GM19324 (cell line): ENCODE measurements around the gene ANKK1.

Source experiments
- ATAC-seq: cut with Tn5 transposase; IDR thresholded peaks from one replicate; pipeline ENCODE4 v1.9.1; 2021; ENCODE audit warnings: mild to moderate bottlenecking, moderate library complexity; ENCODE audit not compliant: unreplicated experiment, low FRiP score

The ANKK1 gene

DNA sequence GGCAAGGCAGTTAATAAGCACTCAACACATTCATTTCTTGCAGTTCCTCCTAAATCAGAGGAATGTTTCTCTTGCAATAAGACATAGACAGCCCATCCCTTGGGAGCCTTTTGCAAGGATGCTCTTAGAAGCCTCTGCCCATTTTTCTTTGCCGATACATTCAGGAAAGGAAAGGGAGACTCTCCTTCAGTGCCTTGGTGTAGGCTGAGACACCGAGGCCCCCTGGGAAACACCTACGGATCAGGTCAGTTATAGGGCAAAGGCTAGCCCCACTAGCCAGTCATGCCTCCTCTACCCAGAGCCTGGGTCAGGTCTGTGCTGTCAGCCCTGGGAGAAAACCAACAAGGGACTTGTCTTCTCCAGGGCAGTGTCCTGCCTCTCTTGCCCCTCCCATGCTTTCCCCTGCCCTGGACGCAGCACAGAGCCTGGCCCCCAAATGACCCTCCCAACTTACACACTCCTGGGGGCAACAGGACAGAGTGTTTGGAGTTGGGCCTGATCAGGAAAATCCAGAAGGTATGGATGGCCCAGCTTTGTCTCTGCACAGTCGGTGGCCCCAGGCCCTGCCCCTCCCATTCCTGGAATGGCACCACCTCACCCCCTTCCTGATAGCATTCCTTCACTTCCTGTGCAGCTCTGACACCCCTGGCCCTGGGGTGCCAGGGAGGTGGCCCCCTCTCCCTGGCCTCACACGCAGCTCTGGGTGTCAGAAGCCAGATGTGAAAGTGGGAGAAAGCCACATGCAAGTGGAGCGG, 18.3 kb downstream of the ANKK1 start:
- ATAC-seq = no peak

DNA sequence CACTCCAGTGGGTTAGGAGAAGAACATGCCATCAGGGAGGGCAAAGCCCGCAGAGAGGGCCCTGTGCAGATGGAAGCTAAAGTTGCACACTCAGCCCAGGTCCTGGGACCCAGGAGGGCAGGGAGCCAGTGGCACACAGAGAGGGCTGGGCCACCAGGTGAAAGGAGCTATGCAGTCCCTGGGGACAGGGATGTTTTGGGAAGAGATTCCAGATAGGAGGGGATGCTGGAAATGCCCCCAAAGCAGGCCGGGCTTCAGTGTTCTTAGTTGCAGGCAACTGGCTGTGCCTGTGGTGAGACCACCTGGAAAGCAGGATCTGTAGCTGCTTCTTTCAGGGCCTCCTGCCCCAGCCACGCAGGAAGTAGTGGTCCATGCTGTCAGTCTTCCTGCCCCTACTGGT, 19.6 kb downstream of the ANKK1 start:
- ATAC-seq = no peak

DNA sequence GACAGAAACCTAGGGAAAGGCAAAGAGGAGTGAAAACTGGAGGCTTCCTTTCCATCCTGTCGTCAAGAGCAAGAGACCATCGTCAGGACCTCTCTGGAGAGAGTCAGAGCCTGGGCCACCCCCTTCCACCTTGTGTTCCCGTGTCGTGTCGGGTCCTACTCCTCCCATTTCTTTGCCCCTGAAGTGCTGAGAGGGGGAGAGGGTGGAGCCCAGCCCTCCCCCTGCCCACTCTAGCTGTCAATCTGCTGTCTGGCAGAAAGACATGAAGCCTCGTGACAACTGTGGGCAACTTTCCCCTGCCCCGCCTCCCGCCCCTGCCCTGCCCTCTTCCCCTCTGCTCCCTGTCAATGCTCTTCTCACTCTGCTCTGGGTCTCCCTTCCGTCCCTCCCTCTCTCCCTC, 20.6 kb downstream of the ANKK1 start:
- ATAC-seq = no peak

DNA sequence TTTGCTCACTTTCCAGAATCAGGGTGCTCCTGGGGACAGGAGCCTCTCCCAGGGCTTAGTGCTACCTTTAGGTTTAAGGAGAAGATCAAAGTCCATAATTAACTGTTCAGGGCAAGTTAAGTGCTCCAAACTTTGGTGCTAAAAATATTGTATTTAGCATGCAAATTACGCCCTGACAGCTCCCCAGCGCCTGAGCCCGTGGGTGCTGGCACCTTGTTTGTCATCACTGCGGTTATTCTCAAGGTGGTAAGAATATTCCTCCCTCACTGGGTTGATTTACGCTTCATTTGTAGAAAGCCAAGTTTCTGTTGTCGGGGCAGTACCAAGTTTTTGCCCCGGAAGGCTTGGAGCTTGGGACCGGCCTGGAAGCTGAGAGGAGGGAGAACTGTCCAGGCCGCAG, 21.3 kb downstream of the ANKK1 start:
- no peak for ATAC-seq

DNA sequence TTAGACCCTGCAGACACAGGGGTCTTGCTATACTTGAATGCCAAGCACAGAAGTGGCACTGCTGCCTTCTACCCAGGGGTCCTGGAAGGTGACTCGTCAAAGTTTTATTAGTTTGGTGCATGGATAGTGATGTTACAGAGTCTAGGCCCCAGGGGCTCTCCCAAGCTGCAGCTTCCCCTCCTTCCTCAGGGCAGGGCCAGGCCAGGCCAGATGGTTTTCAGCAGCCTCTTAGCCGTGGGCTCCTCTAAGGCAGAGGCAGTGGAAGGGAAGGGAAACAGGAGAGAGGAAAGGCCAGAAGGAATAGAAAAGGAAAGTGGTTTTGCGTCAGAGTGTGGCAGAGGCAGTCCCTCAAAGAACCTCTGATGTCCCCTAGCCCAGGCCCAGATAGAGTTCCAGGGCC, 21.9 kb downstream of the ANKK1 start:
- ATAC-seq = no peak

DNA sequence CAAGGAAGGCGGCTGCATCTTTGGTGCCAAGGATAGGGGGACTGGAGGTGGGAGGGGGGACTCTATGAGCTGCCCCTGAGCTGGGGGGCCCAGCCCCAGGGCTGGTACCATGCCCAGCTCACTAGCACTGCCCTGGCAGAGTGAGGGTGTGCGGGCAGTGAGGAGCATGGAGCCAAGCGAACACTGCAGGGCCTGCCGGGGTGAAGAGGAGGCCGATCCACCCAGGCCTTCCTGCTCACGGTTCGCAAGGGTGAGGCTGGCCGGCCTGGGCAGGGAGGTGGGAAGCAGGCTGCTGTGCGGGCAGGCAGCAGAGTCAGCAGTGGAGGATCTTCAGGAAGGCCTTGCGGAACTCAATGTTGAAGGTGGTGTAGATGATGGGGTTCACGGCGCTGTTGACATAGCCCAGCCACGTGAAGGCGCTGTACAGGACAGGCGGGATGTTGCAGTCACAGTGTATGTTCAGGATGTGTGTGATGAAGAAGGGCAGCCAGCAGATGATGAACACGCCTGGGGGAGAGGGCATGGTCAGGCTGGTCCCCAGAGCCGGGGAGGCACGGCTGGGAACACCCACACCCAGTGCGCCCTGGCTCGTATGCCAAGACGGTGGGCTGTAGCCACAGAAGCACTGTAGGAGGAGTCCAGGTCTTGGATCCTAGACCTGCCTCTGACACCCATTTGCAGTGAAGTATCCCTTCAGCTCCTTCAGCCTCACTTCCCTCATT, 23.0 kb downstream of the ANKK1 start:
- no peak for ATAC-seq

DNA sequence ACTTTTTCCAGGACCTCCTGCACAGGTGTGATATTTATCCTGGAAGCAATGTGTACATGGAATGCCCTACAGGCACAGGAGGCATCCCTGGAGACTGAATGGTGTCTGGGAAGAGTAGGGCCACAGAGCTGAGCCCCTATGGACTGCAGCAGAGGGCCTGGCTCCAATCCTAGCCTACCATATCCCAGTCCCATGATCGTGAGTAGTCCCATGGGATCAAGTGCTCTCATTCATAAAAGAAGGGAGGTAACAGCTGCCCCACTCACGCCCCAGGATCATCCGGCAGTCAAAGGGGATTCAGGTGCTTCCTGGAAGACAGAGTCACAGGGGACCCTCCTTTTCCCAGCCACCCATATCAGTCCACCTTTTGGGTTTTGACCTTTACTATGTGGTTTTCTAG, 24.0 kb downstream of the ANKK1 start:
- ATAC-seq = no peak

DNA sequence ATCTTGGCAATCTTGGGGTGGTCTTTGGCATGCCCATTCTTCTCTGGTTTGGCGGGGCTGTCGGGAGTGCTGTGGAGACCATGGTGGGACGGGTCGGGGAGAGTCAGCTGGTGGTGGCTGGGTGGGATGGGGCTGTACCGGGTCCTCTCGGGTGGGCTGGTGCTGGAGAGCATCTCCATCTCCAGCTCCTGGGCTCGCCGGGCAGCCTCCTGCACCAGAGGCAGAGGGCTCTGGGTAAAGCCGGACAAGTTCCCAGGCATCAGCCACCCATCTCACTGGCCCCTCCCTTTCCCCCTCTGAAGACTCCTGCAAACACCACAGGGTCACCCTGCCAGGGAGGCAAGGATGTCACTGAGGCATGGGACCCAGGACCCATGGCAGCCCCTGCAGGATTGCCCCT, 25.1 kb downstream of the ANKK1 start:
- no peak for ATAC-seq

DNA sequence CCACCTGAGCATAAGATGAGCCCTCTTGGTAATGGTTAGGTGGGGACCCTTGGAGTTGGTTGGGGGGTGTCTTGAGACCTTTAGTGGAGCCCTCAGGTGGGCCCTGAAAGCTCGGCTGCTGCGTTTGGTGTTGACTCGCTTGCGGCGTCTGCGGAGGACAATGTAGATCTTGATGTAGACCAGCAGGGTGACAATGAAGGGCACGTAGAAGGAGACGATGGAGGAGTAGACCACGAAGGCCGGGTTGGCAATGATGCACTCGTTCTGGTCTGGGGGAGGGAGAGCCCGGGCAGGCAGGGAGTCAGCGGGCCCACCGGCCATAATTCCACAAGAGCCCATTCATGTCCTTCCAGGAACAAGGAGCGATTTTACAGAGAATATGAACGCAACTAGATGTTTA, 27.8 kb downstream of the ANKK1 start:
- no peak for ATAC-seq

DNA sequence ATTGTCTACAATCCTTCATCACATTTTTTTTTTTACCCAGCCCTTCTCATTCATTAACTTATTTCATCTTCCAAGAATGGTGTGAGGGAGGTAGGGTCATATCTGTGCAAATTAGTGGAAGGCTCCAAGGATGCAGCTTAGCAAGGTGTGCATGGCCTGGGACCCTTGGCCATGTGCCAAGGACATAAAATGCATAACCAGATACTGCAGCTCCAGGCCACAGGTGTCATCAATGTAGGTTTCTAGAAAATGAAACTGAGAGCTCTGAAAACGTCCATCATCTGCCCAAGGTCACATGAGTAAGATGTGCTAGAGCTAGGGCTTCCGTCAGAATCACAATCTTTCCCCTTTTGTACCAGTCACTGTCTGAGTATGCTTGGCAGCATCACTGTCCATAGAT, 29.8 kb downstream of the ANKK1 start:
- peak; percentile 56 for ATAC-seq

DNA sequence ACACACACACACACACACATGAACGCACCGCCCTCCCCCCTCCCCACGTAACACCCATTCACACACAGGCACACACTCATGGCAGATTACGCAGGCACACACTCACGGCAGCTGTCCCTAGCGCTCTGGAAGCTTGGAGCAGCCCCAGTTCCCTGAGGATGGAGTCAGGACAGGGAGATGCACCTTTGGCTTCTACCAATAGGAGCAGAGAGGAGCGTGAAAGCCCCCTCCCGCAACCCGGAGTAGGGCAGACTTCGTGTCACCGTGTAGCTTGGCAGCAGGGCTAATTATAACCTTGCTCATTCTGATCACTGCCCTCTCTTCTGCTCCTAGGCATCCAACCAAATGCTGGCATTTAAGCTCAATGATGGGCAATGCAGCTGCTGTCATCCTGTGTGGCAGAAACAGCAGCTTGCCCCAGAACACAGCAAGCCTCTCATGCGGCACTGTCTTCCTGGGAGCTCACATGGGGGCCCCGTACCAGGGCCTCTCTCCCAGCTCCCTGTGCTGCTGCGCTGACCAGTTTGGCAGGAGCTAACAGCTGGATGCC, 31.9 kb downstream of the ANKK1 start:
- ATAC-seq = no peak

DNA sequence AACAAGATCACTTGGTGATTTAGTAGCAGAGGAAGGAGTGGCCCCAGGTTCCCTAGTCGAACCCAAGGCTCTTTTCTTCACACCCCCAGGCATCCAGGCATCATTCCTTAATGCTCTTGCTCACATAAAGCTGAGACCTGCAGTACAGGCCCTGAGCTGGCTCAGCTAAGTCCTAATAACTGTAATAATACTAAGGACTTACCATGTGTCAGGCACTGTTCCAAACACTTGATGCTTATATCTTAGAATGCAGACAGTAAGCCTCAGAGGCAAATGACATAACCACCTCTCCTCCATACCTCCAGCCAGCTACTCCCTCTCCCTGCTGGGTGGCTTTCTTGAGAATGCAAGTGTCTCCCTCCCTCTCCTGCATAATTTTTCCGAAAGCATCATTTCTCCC, 33.2 kb downstream of the ANKK1 start:
- no peak for ATAC-seq

DNA sequence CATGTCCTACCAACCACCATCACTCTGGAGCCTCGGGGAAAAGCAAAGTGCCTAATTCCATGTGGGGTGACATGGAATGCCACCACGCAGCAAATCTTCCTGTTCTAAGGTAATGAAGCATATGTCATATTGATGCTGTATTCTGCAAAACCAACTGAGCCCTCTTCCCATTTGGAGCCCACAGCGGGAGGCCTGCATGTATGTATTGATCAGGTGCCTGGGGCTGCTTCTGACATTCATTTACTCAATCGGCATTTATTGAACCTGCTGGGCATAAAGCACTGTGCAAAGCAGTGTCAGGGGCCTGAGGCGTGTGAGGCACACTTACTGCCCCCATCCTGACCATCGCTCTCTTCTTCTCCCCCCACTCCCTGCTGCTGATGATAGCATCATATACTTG, 39.1 kb downstream of the ANKK1 start:
- ATAC-seq = no peak

DNA sequence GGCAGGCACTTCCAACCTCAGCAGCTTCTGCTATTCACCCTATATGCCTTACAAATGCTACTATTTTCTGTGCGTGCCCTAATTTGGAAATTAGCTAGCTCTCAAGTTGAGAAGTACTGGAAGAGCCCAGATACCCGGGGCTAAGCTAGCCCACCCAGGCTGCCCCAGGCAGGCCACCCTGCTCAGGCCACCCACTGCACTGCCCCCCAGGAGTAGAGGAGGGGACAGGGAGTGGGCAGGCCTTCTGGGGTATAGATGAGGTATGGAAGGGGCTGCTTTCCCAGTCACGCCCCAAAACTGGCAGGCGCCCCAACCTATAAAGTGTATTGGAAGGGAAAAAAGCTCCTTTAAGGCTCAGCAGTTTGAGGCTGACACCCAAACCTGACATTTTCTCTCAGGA, 44.2 kb downstream of the ANKK1 start:
- ATAC-seq = no peak

DNA sequence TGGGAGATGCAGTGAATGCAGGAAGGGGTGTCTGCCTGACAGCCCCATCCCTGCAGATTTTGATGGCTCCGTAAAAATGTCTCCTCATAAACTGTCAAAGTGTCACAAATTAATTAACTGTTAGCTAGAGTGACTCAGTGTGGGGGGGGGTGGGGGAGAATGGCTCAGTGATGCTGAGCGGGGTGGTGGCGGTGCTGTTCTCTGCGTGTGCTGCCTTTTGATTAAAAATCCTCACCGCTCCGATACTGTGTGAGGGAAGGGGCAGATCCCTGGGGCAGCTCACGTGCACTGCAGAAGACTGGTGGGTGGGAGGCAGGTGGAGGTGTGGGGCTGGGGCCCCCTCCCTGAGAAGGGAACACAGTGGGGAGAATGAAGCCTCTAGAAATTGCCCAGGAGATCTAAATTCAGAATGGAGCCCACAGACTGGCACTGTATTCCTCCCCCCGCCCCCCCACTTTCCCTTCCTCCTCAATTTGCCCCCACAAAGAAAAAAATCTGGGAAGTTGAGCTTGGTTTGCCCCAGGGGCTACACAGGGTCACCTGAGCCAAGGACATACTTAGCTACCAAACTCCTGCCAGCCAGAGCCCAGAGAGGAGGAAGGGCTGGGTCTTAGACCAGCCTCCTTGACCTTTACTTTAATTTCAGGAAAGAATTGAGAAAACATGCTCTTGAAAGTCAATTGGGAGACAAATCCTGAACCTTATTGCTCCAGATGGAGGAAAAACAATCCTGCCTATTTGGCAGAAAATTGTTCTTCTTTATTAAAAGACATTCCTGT, 47.8 kb downstream of the ANKK1 start:
- no peak for ATAC-seq

DNA sequence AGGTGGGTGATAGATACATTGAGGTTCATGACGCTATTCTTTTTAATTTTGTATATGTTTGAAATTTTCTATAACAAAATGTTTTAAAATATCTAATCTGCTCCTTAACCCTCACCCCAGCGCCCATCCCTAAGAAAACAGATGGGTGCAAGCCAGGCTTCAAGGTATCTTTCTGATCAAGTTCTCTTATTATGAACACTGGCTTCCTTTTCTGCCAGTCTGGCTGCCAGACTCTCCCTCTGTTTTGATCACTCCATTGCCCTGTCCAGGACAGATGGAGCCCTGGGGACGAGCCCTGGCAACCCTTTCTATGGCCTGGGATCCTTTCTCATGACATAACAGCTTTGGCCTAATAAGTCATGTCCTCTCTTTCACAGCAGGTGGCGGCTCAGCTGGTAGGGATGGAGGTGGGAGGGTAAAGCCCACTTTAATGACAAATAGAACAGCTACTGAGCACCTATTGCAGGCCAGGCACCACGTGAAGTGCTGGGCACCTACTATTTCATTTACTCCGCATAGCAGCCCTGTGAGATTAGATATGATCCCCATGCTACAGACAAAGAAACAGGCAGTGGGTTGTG, 49.2 kb downstream of the ANKK1 start:
- ATAC-seq = no peak

DNA sequence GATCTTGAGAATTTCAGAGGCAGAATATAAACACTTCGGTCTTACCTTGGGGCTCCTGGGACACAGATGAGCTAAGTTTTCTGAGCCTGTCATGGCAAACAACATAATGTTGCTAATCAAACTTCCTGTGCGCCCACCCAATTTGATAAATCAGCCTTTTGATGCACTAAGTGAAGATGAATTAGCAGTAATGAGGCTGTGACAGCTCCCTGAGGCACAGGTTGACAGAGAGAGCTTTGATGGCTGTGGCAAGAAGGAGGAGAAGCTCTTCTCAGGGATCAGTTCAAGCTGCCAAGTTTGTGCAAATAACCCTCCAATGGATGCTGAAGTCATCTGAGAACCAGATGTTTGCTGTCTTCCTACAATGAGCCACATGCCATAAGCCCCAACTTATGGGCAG, 53.2 kb downstream of the ANKK1 start:
- ATAC-seq = no peak

DNA sequence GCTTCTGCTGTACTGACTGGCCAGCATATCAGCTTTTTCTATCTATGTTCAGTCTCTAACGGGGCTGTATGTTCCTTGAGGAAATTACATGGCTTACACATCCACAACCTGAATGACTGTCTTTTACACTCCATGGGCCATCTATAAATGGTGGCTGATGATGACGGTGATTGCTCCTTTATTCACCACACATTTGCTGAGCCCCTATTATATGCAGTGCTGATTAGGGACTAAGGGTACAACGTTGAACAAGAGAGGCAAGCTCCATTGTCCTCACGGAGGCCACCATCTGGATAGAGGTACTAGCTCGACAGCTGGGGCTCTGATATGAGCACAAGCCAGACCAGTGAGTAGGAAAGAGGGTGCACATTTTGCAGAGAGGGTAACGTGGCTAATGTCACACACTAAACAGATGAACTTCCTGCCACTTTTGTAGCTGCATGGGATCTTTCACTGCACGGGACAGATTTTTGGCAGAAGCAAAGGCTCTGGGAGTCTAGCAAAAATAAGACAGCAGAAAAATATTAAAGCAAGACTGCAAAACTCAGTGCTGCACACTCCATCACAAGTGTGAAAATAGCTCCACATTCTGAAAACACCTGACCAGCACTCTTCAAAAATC, 57.0 kb downstream of the ANKK1 start:
- ATAC-seq = no peak

DNA sequence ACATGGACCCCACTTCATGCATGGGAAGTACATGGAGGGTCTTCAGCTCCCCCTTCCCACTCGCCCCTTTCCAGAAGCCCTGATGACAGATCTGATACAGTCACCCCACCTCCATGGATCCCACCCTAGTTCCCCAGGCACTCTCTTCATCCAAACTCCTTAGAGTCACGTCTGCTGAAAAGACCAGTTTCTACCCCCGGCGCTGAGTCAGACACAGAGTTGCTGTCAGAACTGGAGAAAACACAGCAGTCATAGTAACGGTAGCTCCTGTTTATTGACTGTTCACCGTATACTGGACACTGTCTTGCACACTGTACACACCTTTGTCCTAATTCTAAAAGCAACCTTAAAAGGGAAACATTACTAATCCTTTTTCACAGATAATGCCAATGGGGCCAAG, 58.5 kb downstream of the ANKK1 start:
- ATAC-seq = no peak

DNA sequence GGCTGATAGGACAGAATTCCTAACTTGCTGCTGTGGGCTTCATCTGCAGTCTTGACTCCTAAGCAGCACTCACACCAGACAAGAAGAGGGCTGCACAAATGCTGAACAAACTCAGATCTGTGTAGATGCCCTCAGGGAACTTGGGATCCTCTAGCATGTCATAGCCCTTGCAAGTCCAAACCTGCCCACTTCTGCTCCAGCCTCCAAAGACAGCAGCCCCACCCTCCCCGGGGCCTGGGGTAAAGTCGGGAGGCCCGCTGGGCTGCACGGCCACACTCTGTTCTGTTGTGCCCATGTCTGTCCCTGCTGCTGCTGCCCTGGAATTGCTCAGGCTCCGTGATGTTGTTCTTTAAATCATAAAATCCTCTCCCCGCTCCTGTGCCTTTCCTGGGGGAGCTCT, 59.4 kb downstream of the ANKK1 start:
- no peak for ATAC-seq
